NCI-H128 (cell line): ENCODE data around the gene CTXN1.
"Not testable (repeated sequence)": the region's sequence is repeated elsewhere in the genome, so short reads cannot be mapped to it uniquely, and the experiment has no call there.

Experiments used
- DNase-seq: peaks from one replicate; lab custom pipeline; 2025; ENCODE audit not compliant: unreplicated experiment; lab: John Stamatoyannopoulos, UW

The CTXN1 gene

GRCh38 chr19:7902796-7903243 is 23.1 kb downstream of the CTXN1 start:
- DNase-seq: no peak

- DNase-seq: no peak
Measured at GRCh38 chr19:7901337-7901736, 24.6 kb downstream of the CTXN1 start.

DNA sequence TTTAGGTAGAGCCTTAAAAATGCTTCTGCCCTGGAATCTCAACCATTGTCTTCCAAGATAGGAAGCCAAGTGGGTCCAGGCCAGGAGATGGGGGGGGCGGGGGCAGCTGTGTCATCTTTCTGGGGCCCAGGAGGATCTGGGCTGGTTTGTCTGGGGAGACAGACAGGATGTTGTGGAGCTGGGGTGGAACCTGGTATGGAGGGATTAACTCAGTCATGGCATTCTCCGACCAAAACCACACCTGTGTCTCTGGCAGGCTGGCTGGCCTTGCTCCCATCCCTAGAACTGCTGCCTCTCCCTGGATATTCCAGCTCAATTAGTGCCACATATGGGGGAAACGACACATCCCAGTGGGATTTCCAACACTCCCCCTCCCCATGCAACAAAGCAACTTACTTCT is 25.0 kb downstream of the CTXN1 start:
- DNase-seq: no peak

GRCh38 chr19:7900401-7900870 is 25.5 kb downstream of the CTXN1 start:
- DNase-seq: no peak

- DNase-seq: no peak
Measured at GRCh38 chr19:7899751-7900378, 26.1 kb downstream of the CTXN1 start.

DNA sequence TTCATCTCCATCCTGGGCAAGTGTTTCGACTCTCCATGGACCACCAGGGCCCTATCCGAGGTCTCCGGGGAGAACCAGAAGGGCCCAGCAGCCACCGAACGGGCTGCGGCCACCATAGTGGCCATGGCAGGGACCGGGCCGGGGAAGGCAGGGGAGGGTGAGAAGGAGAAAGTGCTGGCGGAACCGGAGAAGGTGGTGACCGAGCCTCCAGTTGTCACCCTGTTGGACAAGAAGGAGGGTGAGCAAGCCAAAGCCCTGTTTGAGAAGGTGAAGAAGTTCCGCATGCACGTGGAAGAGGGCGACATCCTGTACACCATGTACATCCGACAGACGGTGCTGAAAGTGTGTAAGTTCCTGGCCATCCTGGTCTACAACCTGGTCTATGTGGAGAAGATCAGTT is 27.0 kb downstream of the CTXN1 start:
- no peak for DNase-seq

- no peak for DNase-seq
Measured at GRCh38 chr19:7897292-7897691, 28.6 kb downstream of the CTXN1 start.

- DNase-seq: no peak
Measured at GRCh38 chr19:7895565-7895964, 30.4 kb downstream of the CTXN1 start.

DNA sequence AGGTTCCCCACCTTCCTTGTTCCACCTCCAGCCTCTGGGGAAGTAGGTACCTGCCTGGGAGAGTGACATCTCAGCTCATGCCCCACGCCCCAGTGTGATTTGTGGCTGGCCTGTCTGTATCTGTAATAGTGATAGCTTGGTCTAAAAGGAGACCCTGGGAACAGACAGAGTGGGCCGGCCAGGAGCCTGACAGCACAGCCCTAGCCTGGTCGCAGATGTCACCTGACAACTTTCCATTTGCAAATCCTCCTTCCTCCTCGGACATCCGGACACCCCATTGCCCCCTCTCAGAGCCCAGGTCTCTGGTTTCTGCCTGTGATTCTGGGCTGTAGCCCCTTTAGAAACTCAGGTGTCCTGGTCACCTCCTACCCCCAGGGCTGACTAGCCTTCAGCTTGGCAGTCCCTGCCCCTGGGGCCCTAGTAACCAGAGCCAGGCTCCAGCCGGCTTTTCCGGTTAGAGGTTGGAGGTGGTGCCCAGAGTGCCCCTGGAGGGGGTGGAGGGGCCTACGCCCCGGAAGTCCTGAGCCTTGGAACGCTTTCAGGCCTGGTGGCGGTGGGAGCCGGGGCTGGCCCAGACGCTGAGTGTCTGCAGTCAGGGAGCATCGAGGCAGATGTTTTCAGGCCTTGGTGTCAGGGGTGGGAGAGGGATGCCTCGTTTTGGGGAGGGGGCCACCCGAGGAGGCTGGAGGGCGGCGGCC is 31.2 kb downstream of the CTXN1 start:
- DNase-seq: no peak

GRCh38 chr19:7893362-7894101 is 32.4 kb downstream of the CTXN1 start:
- DNase-seq: not testable (repeated sequence)

DNA sequence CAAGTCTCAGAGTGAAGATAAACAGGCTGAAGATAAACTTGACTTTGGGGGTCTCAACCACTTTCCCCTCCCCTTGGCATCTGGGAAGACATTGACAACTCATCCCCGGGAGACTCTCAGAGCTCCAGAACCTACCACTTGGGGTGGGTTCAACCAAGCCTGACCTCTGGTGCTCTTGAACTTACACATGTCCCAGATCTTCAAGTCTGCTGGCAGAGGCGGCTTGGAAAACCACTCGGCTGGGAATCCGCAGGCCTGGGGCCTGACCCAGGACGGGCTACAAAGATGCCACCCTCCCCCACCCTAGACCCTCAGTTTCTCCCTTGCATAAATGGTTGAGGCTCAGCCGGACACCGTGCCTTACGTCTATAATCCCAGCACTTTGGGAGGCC is 37.1 kb downstream of the CTXN1 start:
- DNase-seq: no peak

DNA sequence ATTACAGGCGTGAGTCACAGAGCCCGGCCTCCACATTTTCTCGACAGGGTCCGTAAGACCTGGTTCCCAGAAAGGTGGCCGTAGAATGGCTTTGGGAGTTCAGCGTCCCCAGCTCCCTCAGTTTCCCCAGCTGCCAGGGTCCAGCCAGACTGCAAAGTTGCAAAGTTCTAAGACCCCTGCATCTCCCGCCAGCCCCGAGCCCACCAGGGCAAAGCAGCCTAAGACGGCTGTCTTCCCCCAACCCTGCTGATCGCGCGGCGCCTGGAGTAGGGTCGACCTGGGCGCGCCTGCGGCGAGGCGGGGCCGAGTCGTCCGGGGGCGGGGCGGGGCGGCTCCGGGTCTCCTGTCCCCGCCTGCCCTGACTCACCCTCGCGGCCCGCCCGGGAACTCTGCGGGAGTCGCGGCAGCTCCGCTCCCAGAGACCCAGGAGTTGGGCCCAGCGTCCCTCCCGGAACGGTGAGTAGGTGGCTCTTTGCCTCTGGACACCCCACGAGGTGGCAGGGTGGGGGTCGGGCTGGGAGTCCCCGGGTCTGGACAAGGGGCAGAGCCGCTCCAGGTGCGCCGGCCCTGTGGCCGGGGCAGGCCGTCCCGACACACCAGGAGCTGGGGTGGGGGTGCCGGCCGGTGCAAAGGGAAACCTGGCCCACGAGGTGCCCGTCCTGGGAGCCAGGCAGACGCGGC is 37.6 kb downstream of the CTXN1 start, which contains the start of gene LRRC8E:
Gene LRRC8E (plus strand): TSS at position 366 of the 681 bp plus-strand sequence. CDS start 7,094 bp downstream, outside the sequence.
- no peak for DNase-seq

- DNase-seq: no peak
Measured at GRCh38 chr19:7887408-7888144, 38.4 kb downstream of the CTXN1 start.

DNA sequence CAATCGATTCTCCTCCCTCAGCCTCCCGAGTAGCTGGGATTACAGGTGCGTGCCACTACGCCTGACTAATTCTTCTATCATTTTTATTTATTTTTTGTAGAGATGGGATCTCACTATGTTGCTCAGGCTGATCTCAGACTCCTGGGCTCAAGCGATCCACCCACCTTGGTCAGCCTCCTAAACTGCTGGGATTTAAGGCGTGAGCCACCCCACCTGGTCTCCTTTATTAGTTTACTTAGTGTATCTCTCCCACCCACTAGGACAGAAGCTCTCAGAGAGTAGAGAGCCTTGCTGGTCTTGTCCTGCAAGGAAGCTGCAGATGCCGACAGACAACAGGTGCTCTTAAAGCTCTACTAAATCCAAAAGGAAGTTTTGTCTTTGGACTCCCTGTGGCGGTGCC is 40.1 kb downstream of the CTXN1 start:
- no peak for DNase-seq

DNA sequence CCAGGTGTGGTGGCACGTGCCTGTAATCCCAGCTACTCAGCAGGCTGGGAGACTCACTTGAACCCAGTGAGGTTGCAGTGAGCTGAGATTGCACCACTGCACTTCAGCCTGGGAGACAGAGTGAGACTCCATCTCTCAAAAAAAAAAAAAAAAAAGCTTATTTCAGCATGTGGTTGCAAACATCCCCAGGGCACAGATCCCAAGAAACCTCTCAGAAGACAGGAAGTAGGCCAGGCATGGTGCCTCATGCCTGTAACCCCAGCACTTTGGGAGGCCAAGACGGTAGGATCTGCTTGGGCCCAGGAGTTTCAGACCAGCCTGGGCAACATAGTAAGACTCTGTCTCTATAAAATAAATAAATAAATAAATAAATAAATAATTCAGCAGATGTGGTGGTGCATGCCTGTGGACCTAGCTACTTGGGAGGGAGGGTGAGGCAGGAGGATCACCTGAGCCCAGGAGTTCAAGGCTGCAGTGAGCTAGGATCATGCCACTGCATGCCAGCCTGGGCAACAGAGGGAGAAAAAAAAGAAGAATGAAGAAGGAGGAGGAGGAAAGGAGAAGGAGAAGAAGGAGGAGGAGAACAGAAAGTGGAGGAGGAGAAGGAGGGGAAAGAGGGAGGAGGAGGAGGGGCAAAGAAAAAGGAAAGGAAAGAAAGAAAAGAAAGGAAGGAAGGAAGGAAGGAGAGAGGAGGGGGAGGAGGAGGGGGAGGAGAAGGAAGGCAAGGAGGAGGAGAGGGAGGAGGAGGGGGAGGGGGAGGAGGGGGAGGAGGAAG is 42.0 kb downstream of the CTXN1 start:
- DNase-seq: no peak

- no peak for DNase-seq
Measured at GRCh38 chr19:7883105-7883504, 42.8 kb downstream of the CTXN1 start.

- no peak for DNase-seq
Measured at GRCh38 chr19:7881910-7882309, 44.0 kb downstream of the CTXN1 start.

DNA sequence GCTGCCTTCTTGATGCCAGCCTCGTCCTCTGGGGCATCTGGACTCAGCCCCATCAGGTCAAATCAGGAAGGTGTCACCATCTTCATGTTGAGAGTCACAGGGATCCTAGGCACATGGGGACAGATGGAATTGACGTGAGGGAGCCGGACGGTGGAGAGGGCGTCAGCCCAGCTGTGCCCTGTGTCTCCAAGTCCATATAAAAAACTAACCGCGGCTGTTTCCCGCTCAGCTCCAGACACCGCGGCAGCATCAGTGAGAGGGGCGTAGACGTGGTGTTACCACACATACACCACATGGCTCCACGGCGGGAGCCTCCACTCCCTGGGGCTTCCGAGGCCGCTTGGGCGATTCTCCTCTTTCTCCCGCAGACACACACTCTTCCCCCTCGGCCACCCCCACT is 46.1 kb downstream of the CTXN1 start:
- DNase-seq: no peak

DNA sequence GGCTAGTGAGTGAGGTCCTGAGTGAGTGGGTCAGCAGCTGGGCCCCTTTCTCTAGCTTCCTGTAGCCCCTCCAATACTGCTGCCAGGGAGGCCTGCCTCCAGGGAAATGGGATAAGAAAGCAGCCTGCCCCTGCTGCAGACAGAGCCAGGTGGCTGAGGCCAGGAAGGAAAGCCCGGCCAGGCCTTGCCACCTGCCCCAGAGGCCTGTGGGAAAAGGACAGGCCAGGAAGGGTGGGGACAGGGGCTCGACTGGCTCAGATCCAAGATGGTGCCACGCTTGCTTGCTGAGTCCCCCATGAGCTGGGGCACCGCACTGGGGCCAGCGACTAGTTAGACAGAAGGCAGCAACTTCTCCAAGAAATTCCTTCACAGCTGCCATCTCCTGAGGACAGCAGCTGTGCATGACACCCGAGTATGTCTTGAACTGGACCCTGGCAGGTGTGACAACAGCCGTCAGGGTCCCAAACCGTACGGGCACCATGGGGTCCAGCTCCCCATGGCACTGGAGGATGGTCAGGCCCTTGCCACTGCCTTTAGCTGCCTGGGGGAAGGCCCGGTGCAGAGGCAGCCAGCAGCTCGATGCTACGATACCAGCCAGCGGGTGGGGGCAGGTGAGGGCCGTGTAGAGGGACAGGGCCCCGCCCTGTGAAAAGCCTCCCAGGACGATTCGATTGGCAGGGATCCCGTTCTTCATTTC is 46.7 kb downstream of the CTXN1 start:
- no peak for DNase-seq
